GM18870 (cell line): ENCODE data around the gene DNPH1.

ENCODE experiments used
- ATAC-seq: cut with Tn5 transposase; IDR thresholded peaks from one replicate; pipeline ENCODE4 v1.9.1; 2021; ENCODE audit warnings: moderate library complexity; ENCODE audit not compliant: unreplicated experiment

Gene DNPH1

GRCh38 chr6:43185391-43185985, 43.8 kb downstream of the DNPH1 start:
- ATAC-seq, result no peak

GRCh38 chr6:43184268-43184985, 44.9 kb downstream of the DNPH1 start:
- no peak for ATAC-seq

GRCh38 chr6:43183441-43183840, 45.8 kb downstream of the DNPH1 start:
- ATAC-seq, result no peak

GRCh38 chr6:43181942-43182860, 47.1 kb downstream of the DNPH1 start, which contains the start of gene CUL9:
TSS of gene CUL9 (plus strand) at chr6:43182196. CDS start at chr6:43184311, 2,115 bp downstream.
- no peak for ATAC-seq

- no peak for ATAC-seq
Observed at GRCh38 chr6:43181621-43181941, 47.7 kb downstream of the DNPH1 start.

- ATAC-seq, result no peak
Observed at GRCh38 chr6:43180985-43181384, 48.3 kb downstream of the DNPH1 start.

- ATAC-seq, result no peak
Observed at GRCh38 chr6:43180058-43180457, 49.2 kb downstream of the DNPH1 start.

GRCh38 chr6:43178951-43179830, 50.1 kb downstream of the DNPH1 start:
- no peak for ATAC-seq

- ATAC-seq, result no peak
Observed at GRCh38 chr6:43178150-43178549, 51.1 kb downstream of the DNPH1 start.

- ATAC-seq, result no peak
Observed at GRCh38 chr6:43176423-43176786, 52.9 kb downstream of the DNPH1 start.

- ATAC-seq, result no peak
Observed at GRCh38 chr6:43175676-43176422, 53.4 kb downstream of the DNPH1 start.
